DMS79 treated with DMSO at 0.1 percent for 48 hours (cell line): ENCODE measurements around the gene KRT78.

Experiments
- DNase-seq: peaks from one replicate; lab custom pipeline; 2025; lab: John Stamatoyannopoulos, UW

The KRT78 gene

DNA sequence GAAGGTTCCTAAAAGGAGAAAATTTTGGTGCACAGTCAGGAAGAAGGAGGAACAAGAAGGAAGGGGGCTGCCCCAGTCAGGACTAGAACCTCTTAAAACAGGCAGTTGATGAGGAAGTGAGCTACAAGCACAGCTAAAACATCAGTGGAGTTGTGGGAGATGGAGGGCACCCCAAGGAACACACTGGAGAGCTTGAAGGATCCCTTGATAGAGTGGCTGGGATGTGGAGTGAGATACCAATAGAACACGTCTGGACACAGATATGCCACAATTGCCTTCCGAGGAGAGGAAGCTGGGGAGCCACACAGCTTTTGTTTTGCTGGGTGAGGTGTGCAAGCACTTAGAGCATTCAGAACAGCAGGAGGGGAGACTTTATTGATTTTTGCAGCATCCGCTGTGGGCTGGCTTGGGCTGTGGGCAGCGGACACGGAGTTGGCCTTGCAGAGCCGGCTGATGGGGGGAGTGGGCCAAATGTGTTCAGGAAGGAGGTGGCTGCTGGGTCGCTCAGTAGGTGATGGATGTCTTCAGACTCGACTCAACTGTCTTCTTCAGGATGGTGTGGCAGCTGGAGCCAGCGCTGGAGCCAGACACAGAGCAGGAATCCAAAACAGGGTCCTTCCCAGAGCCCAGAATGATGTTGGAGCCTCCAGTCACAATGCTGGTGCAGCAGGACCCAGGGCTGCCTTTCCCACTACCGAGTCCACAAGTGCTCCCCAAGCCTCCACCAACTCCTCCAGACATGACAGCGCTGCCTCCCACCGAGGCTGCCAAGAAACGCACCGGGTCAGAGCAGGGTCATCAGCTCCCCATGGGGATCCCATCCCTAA is 10.0 kb downstream of the KRT78 start:
- DNase-seq, result no peak

DNA sequence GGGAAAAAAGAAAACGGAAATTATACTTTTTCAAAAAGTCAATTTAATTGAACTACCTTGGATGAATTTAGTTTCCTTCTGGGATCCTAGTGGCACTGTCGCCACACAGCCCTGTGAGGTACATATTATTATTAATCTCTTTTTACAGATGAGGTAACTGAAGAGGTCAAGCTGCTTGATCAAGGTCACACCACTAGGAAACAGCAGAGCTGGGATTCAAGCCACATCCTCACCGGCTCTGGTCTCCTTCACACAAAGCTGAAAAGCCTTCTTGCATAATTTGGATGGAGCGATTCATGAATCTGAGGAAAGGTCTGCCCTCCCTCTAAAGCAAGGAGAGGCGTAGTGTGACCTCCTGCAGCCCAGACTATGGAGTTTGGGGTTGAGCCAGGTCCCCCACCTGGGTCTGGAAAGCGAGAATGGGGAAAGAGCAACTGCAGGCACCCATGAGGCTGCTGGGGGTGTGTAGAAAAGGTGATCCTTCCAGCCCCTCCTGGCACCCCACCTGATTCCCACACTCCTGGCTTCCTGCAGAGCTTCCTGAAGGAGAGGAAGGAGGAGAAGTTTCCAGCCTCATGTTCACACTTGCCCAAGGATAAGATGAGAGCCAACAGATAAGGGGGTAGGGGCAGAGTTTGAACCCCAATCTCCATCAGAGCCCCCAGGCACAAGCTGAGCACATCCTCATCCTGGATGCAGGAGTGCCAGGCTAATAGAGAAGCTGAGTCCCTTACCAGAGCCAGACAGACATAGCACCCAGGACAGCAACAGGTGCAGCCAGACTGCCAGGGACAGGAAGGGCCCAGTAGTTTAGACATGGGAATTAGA is 10.8 kb downstream of the KRT78 start:
- DNase-seq, result no peak

DNA sequence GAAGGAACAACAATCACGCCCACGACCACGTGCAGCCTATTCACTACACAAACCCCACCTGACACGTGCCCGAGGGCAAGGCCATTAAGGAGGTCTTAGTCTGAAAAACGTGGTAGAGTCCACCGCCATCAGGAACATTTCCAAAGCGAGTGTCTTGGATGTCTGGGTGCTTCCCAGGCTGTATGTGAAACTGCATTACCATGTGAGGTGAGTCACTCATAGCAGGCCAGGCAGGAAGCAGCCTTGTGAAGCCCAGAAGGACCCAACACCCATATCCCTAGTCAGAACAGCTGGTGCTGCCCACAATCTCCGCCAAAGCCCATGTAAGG is 11.4 kb downstream of the KRT78 start:
- DNase-seq, result no peak

DNA sequence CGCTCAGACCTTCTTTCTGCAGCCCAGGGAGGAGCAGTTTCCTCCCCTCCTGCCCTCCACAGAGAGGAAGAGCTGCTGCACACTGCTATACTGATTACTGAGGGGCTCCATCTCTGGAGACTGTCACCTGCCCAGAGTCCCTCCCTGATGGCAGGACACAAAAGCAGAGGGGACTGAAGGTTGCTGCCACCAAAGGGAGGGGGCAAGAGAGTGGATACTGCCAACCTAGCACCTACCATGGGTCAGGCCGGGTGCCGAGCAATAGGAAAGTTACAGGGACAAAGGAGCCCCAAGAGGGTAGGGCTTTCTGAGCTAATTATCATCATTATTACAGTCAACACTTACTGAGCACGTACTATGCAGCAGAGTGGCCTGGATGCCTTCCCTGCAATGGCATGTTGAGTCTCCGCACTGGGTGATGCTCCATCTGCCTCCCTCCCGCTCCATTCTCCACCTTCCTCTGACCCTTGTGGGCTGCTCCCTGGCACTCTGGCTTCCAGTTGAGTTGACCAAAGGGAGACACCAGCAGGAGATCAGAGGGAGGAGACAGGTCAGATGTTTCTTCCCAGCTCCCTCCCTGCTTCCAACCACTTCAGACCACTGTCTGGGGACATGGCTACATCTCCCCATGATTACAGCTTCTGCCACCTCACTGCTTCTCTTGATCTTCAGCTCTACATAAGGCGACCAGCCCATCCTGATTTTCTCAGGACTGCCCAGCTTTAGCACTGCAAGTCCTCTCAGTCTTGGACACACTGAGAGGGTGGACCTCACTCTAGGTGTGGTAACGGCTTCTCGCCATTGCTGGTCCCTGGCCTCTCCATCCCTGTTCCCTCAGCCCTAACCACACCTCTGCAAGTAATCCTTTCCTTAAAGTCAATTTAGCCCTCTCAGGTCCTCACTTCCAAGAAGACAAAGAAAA is 12.0 kb downstream of the KRT78 start:
- DNase-seq, result no peak

DNA sequence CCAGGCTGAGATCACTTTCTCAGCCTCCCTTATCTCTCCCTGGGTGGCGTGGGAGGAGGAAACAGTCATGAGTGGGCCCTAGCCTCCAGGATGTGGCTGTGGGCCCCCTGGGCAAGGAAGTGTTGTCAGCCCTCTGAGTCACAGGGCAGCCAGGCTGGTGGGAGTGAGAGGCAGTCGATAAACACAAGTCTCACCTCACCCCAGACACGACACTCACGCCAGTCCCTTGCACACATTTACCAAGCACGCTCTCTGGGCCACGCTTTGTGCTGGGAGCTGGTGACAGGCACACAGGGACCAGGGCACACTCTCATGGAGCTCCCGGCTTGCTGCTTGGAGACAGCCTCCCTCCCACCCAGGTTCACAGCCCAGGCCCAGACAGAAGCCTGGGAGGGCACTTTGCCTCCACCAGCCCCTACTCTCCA is 12.7 kb downstream of the KRT78 start:
- no peak for DNase-seq

DNA sequence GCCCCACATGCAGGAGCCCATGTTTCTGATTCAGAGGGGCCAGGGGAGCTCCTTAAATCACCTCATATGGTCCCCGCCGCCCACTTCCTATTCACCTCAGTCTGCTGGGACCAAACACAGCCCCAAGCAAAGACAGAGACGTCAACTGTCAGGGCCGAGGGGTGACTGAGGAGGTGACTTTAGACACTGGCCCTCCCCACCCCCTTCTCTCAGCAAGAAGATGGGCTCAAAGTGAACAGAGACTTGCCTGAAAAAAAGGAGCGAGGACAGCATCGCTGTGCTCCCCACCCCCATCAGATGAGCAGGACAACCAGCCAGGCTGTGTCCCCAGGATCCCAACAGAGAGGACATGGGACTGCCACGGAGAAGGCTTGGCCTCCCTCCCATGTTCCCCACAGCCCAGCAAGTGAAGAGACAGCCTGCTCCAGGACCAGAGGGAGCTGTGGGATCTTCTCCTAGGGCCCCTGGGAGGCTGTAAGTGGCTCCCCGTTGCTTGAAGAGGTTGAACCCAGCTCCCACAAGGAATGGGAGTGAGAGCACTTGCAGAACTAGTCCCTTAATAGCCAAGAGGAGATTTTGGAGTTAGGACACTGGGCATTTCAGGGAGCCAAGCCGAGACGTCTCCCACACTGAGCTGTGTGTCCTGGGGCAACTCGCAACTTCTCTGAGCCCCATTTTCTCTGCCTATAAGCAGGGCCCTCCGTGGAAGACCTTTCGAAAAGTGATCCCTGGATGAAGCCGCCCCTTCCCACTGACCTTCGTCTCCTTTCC is 13.3 kb downstream of the KRT78 start:
- no peak for DNase-seq

DNA sequence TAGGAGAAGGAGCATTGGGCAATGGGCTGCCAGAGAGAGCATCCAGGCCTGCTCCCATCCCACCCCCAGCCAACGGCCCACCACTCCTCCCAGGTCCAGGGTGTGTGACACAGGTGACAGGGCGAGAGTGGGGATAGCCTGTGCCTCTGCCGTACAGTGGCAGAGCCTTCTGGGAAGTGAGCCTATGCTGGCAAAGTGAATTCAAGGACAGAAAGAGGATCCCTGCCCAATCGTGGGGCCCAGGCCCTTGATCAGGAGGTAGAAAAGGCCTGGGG is 14.1 kb downstream of the KRT78 start:
- DNase-seq, result no peak

DNA sequence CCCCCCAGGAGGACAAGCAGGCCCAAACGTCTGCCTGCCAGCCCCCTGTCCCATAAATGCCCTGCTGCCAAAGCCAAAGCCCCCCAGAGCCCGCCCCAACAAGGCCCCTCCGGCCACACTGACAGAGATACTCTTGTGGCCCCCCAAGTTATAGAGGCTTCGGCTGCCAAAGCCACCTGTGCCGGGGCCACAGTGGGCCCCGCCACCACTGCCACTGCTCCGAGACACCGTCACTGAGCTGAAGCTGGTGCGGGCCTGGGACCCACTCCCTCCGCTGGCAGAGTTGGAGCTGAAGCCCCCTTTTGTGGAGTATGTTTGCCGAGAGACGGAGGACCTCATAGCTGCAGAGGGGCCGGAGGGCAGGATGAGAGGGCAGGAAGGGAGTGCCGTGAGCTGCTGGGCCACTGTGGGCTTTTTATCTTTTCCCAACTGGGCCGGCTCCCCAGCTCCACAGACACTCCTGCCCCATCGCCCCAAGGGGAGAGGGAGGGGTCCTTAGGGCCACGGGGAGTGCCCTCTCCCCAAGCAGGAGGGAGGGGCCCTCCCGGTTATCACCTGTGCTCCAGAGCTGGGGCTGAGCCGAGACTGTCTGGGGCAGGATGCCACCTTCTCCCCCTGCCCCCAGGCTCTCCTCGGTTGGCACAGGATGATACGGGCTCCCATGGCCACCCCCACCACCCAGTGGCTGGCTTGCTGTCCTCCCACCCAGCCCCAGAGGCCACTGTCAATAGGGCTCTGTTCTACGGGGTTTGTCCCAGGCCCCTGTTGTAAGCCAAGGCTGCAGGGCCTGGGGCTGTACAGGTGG is 14.7 kb downstream of the KRT78 start, which contains the start of gene KRT79:
TSS of gene KRT79 (minus strand) at position 390 of the 805 bp plus-strand sequence. CDS start at position 339, 51 bp downstream.
- DNase-seq, result no peak

DNA sequence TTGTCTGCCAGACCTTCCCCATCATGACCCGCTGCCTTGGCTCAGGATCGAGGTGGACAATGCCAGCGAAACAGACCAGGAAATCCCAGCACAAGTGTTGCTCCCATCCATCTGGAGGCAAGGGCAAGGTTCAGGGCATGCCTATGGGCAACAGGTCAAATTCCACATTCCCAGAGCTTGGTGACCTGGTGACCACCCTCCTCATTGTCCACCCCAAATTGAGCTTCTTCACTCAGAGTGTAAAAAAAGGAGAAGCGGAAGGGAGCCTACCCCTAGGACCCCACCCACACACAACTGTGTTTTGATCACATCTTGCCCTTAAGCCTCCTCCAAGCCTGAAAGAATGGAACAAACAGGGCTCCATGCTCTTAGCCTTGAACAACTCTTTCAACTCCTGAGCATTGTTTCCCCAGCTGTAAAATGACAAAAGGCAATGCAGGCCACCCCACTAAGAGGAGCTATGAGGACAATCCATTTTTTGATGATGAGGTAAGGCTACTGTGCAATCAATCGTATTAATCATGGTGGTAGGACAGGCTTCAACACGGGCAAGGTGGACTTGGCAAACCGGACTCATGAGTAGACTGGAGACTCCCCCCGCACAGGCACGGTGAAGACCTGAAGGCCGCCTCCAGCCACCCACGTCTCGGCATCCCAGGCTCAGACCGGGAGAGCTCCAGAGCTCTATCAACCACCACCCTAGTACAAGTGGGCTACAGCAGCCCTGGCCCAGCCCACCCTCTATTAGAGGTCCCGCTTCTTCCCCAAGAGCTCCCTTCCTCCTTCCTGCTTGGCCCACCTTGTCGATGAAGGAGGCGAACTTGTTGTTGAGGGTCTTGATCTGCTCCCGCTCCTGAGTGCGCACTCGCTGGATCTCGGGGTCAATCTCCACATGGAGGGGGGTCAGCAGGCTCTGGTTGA is 15.5 kb downstream of the KRT78 start:
- DNase-seq, result no peak

DNA sequence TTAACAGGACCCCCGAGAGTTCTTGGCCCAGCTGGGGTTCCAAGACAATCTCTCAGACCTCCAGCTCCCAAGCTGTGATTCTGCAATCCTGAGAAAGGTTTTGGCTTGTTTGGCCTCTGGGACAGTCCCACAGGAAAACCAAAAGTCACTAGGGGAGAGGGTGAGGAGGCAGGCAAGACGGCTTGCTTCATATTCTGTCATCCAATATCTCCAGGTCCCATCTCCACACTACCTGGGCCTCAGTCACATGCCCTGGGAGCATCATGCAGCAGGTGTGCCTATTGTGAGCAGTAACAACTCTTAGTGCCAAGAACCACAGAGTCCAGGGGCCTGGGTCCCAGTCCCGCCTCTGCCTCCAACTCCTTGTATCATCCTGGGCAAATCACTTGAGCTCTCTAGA is 16.3 kb downstream of the KRT78 start:
- DNase-seq, result no peak

DNA sequence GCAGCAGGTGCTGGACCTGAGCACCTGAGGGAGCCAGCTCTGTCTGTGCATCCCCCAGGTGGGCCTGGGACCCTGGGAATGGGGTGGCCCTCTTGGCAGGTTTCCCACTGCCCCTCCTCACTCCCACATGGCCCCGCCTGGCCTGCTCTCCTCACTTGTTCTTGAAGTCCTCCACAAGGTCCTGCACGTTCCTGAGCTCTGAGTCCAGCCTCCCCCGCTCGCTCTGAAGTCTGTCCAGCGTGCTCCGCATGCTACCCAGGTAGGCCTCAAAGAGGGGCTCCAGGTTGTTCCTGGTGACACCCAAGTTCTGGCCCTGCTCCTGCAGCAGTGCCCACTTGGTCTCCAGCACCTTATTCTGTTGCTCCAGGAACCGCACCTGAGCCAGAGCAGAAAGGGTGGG is 17.5 kb downstream of the KRT78 start:
- DNase-seq, result no peak

DNA sequence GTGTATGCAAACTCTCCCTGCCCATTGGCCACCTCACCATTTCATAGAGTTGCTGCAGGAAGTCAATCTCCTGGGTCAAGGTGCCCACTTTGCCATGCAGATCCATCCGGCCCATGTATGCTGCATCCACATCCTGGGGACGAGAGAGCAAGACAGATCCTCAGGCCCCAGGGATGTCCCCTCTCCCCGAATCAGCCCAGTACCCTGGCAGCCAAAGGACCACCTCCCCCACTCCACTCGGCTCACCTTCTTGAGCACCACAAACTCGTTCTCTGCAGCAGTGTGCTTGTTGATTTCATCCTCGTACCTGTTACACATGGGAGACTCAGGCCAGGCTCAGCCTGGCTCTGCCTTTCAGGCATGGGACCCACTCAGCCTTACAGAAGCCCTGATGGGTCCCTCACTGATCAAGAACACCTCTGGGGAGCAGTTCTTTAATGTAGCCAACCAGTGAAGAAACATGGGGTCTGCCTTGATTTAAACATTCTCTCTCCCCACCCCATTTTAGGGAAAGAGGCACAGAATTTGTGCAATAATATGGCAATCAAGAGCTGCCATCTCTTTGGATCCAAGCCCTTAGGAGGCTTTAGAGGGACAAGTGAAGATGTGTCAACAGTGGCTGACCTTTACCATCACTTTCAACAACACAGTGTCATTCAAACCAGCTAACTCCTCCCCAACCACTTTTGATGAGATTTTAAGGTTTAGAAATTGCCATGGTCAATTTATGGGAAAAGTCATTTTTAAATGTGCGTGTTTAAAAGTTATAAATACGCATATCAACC is 18.6 kb downstream of the KRT78 start:
- DNase-seq, result no peak

DNA sequence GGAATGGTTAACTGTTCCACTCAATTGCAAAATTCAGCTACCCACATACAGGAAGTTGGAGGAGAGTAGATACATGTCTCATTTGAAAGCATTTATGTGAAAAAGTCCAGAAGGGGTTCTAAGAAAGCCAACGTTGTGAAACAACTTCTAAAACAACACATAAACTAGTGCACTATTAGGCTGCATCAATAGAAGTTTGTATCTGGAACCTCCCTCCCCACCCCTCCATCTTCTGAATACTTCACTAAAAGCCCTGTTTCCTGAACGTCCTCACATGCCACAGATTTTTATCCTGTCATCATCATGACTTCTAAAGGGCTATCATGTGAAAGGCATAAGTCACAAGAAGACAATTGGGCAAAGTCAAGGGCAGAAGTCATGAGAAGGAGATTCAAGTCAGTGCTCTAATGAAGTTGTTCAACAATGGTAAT is 20.2 kb downstream of the KRT78 start:
- DNase-seq, result no peak

DNA sequence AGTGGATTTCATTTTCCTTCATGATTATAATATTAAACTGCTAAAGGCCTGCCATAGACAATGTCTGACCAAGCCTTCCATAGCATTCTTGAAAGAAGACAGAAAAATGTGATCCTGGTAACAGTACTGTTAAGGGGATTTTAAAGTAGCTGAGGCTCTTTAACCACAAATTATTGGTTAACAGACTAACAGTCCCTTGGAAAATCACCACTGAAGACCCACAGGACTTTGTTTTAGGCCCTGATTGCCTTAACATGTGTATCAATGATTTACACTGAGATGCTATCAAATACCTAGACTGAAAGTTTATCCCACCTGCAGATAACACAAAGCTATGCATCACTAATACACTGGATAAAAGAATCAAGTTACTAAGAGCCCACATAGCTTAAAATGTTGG is 20.6 kb downstream of the KRT78 start:
- no peak for DNase-seq

DNA sequence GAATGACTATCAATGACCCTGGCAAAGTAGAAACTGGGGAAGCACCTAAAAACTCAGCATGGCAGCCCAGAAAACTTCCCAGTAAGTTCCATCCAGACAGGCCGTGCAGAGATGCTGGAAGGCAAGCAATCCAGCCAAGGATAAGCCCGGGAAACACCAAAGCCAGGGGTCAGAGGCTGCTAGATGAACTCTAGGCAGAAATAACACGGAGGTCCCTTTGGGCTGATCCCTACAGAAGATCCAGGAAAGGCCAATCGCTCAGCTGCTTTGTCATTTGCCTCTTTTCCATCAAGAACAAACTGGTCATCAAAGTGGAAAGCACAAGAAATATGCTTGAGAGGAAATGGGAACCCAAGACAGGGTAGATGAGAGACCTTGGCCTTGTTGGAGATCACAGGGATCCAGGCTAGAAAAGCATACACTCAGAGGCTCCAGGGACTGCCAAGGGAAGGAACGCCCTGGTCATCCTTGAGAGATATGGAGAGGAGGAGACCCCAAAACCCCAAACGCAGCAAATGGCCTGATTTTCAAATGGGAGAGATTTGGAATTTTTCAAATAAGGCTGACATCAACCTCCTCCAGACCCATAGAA is 21.2 kb downstream of the KRT78 start:
- no peak for DNase-seq

DNA sequence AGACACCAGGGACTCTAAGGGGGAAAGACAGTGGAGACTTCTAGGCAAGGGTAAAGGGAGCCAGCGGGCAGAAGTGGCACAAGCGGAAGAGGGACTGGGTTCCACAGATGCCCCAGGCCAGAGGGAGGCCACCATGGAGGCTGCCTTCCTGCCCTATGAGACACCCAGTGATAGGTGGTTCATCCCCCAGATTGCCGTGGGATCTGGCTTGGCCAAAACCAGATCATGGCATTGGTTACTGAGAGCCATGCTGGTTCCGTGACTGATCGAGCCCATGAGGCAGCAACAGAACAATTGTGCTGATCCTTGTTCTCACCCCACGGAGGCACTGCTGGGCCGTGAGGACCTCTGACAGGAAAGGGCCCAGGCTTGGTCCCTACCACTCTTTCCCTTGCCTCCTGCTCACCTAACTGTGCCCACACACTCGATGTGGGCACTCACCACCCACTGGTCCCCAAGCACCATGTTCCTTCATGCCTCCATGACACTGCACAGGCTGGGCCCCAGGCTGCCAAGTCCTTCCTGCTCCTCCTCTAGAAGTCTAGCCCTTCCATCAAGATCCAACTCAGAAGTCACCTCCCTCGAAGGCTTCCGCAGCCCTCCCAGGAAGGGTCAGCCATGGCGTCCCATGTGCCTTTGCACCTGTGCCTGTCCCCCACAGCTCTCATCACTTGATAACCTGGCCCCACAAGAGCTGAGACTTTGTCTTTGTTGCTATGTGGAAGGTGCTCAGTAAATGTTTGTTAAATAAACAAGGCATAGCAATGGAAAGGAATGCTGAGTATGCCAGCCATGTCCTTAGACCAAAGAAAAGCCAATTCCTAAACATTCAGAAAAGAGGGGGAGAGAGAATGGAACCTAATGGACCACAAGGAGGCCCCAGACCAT is 21.9 kb downstream of the KRT78 start:
- DNase-seq, result no peak

DNA sequence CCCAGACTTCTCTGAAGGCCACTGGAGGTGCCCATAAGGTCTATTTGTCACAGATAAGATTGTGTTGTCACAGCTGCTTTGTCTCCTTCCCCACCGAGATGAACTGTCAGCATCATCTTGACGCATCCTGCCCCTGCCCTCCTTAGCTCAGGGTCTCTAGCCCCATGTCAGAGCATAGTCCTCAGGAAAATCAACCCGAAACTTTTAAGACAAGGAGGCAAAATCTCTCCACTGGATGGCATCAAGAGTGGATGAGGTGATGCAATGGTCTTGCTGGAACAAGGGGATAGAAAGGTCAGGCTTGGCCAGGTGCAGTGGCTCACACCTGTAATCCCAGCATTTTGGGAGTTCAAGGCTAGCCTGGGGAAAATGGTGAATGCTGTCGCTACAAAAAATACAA is 22.8 kb downstream of the KRT78 start:
- DNase-seq, result no peak
